ENCODE data around the gene SMIM12.
A peak's percentile ranks its signal among the peaks of the same experiment; 100 is the strongest.

SMIM12 gene

GRCh38 chr1:34874296-34874952 is 14.9 kb upstream of the SMIM12 start:
- DNase-seq (ENCODE audit: low read depth in 2 of 3, low spot score in 1 of 3) = no peak

- DNase-seq (ENCODE audit: low read depth in 2 of 3, low spot score in 1 of 3) = no peak
These were observed 12.6 kb upstream of the SMIM12 start for GRCh38 chr1:34872133-34872503.

- no peak for DNase-seq (ENCODE audit: low read depth in 2 of 3, low spot score in 1 of 3)
These were observed 12.0 kb upstream of the SMIM12 start for GRCh38 chr1:34871443-34872132.

GRCh38 chr1:34870395-34870794 is 10.8 kb upstream of the SMIM12 start:
- DNase-seq (ENCODE audit: low read depth in 2 of 3, low spot score in 1 of 3) = no peak

- no peak for DNase-seq (ENCODE audit: low read depth in 2 of 3, low spot score in 1 of 3)
These were observed 10.2 kb upstream of the SMIM12 start for GRCh38 chr1:34869760-34870159.

GRCh38 chr1:34868230-34869049 is 8.9 kb upstream of the SMIM12 start:
- DNase-seq (ENCODE audit: low read depth in 2 of 3, low spot score in 1 of 3) = no peak

- no peak for DNase-seq (ENCODE audit: low read depth in 2 of 3, low spot score in 1 of 3)
These were observed 7.9 kb upstream of the SMIM12 start for GRCh38 chr1:34867415-34867814.

GRCh38 chr1:34866762-34867109 is 7.2 kb upstream of the SMIM12 start:
- no peak for DNase-seq (ENCODE audit: low read depth in 2 of 3, low spot score in 1 of 3)

GRCh38 chr1:34865981-34866761 is 6.6 kb upstream of the SMIM12 start:
- peak; percentile 87 to 94 (median 90) for DNase-seq (ENCODE audit: low read depth in 2 of 3, low spot score in 1 of 3)

- no peak for DNase-seq (ENCODE audit: low read depth in 2 of 3, low spot score in 1 of 3)
These were observed 6.0 kb upstream of the SMIM12 start for GRCh38 chr1:34865573-34865972.

GRCh38 chr1:34864759-34865158 is 5.2 kb upstream of the SMIM12 start:
- DNase-seq (ENCODE audit: low read depth in 2 of 3, low spot score in 1 of 3) = no peak

GRCh38 chr1:34863501-34863900 is 4.0 kb upstream of the SMIM12 start:
- DNase-seq (ENCODE audit: low read depth in 2 of 3, low spot score in 1 of 3) = no peak

GRCh38 chr1:34858901-34859445 is 576 bp downstream of the SMIM12 start:
- DNase-seq (ENCODE audit: low read depth in 2 of 3, low spot score in 1 of 3) = peak; percentile 13 to 27 (median 16)

- DNase-seq (ENCODE audit: low read depth in 2 of 3, low spot score in 1 of 3) = no peak
These were observed 2.9 kb downstream of the SMIM12 start for GRCh38 chr1:34856697-34857096.

- peak; percentile 84 to 91 (median 85) for DNase-seq (ENCODE audit: low read depth in 2 of 3, low spot score in 1 of 3)
These were observed 6.8 kb downstream of the SMIM12 start for GRCh38 chr1:34852677-34853217.

- DNase-seq (ENCODE audit: low read depth in 2 of 3, low spot score in 1 of 3) = no peak
These were observed 8.0 kb downstream of the SMIM12 start for GRCh38 chr1:34851431-34852105.

GRCh38 chr1:34850382-34850781 is 9.2 kb downstream of the SMIM12 start:
- DNase-seq (ENCODE audit: low read depth in 2 of 3, low spot score in 1 of 3) = no peak

- DNase-seq (ENCODE audit: low read depth in 2 of 3, low spot score in 1 of 3) = no peak
These were observed 12.5 kb downstream of the SMIM12 start for GRCh38 chr1:34847094-34847493.

- DNase-seq (ENCODE audit: low read depth in 2 of 3, low spot score in 1 of 3) = no peak
These were observed 13.3 kb downstream of the SMIM12 start for GRCh38 chr1:34846265-34846664.

All from stimulated activated CD4-positive, alpha-beta T cell treated with anti-CD3 and anti-CD28 coated beads, Interleukin-12 subunit alpha, Interleukin-12 subunit beta, amount 100 ng/mL, for 48 hours (primary cell).